GM19395 (cell line): Measurements from ENCODE around the gene NAA25.
"Not testable (repeated sequence)": the region's sequence is repeated elsewhere in the genome, so short reads cannot be mapped to it uniquely, and the experiment has no call there.

Experiments used
- ATAC-seq: cut with Tn5 transposase; IDR thresholded peaks from one replicate; pipeline ENCODE4 v1.9.1; 2021; ENCODE audit warnings: mild to moderate bottlenecking, moderate library complexity; ENCODE audit not compliant: unreplicated experiment

The NAA25 gene

DNA sequence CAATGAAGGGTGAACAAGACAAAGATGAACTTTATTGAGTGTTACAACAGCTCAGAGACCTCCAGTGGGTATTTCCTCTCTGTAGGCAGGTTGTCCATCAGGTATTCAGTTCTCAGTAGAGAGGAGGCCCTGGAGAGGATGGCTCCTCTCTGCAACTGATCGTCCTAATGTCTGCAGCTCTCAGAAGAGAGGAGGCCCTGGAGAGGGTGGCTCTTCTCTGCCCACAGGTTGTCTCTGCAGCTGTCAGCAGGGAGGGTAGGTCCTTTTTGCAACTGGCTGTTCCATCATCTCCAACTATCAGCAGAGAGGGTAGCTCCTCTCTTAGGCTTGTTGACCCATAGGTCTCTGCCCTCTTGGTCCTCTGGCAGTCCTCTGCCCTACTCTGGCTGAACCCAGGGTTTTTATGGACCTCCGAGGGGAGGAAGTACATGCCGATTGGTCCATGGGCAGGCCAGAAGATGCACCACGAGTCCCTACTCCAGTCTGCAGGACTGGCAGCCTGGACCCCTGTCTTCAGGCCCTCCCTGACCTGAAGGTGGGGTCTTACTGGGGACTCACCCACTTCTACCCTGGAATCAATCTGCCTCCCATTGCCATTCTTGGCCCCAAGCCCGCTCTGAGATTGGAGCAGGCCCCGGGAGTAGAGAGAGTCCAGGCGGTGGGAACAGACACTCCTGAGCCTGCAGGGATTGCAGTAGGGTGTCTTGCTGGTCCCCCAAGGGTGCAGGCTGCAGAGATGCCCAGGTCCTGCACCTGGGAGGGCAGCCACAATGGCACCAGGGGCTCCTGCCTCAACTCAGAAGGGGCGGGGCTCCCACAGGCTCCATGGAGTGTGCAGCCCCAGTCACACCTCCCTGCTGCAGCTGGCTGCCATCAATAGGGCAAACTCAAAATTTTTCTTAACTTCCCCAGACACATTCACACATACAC lies 97.9 kb downstream of the NAA25 start:
- no peak for ATAC-seq

- not testable (repeated sequence) for ATAC-seq
Measured at GRCh38 chr12:112009596-112009995, 99.0 kb downstream of the NAA25 start.

DNA sequence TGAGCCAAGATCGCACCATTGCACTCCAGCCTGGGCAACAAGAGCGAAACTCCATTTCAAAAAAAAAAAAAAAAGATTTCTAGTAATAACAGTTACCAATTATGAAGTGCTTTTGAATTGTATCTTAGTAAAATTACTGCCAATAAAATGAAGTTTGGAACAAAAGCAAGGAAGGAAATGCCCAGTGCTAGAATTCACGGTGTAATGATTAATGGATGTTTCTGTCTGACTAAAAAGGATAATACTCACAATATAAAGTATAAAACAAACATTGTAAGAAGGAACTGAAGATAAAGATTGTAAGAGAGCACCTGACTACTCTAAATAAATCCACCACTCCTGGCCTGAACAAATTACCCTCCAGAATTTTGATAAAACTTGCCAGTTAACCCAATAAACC lies 99.7 kb downstream of the NAA25 start:
- ATAC-seq, result no peak

- no peak for ATAC-seq
Measured at GRCh38 chr12:112007945-112008344, 100.6 kb downstream of the NAA25 start.

- ATAC-seq, result no peak
Measured at GRCh38 chr12:112005419-112006395, 102.9 kb downstream of the NAA25 start.

GRCh38 chr12:112004041-112004440 lies 104.5 kb downstream of the NAA25 start:
- no peak for ATAC-seq

- ATAC-seq, result no peak
Measured at GRCh38 chr12:112001576-112001975, 107.0 kb downstream of the NAA25 start.

GRCh38 chr12:112000820-112001219 lies 107.8 kb downstream of the NAA25 start:
- ATAC-seq, result no peak

- not testable (repeated sequence) for ATAC-seq
Measured at GRCh38 chr12:111999129-111999528, 109.5 kb downstream of the NAA25 start.

DNA sequence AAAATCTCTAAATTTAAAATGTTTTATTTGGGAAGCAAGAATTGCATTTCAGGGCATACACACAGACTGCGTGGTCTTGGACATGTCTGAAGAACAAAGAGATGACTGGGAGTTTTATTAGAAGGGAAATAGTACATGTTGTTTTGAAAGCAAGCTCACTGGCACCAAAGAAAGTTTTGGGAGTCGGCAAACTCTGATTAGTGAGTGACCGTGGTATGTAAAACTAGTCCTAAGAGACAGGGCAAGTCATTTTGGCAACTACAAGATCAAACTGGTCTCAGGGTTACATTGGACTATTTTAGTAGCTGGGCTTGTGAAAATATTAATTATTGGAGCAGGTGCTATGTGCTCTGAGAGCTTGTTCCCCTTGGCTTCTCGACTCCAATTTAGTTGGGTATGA lies 110.6 kb downstream of the NAA25 start:
- no peak for ATAC-seq

DNA sequence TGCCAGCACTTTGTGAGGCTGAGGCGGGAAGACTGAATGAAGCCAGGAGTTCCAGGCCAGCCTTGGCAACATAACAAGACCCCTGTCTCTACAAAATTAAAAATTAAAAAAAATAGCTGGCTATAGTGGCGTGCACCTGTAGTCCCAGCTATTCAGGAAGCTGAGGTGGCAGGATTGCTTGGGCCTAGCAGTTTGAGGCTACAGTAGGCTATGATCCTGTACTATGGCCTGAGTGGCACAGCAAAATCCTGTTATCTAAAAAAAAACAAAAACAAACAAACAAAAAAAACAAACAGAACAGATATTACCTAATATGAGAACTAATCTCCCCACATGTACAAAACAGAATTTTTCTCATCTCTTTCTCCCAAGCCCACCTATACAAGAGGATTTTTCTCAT lies 111.3 kb downstream of the NAA25 start:
- ATAC-seq, result no peak

DNA sequence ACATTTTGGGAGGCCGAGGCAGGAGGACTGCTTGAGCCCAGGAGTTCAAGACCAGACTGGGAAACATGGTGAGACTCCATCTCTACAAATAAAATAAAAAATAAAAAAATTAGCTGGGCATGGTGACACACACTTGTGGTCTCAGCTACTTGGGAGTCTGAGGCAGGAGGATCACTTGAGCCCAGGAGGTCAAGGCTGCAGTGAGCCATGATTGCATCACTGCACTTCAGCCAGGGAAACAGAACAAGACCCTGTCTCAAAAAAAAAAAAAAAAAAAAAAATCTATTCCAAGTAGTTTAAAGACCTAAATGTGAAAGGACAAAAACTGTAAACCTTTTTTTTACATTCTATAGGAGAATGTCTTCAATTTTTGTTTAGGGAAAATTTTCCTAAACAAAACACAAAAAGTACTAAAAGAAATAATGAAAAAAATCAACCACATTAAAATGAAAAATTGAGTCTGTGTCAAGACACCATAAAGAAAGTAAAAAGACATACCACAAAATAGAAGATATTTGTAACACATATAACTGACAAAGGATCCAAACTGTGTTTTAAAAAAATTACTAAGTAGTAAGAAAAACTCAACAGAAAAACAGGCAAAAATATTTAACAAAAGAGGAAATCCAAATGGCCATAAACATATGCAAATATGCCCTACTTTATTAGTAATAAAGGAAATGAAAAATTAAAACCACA lies 112.7 kb downstream of the NAA25 start:
- ATAC-seq, result no peak

DNA sequence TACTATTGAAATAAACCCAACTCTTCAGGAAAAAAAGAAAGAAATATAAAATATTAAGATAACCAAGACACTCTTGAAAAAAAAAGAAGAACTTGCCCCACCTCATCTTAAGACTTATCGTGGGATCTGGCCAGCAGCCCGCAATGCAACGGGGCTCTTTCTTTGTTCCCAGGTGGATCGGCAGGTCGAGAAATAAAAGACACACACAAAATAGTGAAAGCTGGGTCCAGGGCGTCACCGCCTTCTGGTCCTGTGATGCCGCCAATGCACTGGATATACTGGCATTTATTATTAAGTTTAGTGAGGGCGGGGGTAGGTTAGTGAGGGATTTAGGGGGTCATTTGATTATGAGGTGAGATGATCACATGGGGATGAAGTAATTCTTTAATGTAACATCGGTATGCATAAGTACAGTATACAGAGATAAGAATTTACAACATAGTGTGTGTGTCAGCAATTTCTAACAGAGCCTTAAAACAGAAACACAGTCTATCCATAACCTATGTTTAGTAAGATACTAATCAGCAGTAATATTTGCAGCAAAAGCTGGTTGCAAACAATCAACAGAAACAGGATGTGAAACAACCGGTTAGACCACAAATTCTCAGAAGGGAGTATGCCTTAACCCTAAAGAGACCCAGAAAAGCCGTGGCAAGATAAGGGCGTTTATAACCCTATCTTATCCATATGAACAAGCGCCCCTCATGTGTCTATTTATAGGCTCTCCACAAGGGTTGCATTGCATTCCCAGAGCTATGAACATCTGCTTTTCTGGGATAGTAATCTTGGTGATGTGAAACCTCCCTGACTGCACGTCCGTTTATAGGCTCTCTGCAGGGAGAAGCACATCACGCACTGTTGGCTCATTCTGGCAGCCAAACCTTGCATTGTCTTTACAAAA lies 114.1 kb downstream of the NAA25 start:
- ATAC-seq, result not testable (repeated sequence)

DNA sequence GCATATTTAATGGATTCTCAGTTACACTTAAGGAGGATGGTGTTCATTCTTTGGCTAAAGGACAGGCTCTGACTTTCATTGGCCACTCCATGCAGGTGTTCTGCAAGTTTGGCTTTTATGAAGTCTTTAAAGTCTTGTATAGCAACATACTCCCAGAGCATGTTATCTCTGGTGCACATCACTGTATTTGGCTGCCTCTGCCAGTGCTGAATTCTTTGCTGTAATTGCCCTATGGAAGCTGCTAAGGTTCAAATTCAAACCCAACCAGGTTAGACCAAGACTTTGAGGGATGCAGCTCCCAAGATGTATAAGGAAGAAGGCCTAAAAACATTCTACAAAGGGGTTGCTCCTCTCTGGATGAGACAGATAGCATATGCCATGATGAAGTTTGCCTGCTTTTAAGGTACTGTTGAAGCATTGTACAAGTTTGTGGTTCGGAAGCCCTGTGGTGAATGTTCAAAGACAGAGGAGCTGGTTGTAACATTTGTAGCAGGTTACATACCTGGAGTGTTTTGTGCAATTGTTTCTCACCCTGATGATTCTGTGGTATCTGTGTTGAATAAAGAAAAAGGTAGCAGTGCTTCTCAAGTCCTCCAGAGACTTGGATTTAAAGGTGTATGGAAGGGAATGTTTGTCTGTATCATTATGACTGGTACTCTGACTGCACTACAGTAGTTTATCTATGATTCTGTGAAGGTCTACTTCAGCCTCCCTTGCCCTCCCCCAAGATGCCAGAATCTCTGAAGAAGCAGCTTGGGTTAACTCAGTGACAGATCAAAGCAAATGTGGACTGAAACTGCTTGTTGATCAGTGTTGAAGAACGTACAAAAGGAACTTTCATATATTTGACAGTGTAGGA lies 115.1 kb downstream of the NAA25 start:
- no peak for ATAC-seq

GRCh38 chr12:111992464-111992863 lies 116.1 kb downstream of the NAA25 start:
- ATAC-seq, result no peak

- no peak for ATAC-seq
Measured at GRCh38 chr12:111991946-111992345, 116.6 kb downstream of the NAA25 start.

DNA sequence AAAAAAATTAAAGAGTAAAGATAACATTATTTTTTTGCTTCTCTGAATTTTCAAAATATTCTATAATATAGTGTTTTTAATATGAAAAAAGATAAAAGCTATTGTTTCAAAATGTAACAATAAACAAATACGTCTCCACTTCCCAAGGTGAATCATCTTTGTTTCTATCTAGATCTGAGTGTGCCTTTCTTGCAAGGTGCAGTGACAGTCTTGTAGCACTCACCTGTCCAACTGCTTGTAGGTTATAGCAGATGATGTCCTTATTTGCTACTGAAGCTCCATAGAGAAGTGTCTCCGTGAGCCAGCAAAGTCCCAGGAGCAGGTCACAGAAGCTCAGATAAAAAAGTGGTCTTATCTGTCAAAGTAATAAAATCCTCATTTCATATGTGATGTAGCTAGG lies 117.0 kb downstream of the NAA25 start:
- no peak for ATAC-seq

DNA sequence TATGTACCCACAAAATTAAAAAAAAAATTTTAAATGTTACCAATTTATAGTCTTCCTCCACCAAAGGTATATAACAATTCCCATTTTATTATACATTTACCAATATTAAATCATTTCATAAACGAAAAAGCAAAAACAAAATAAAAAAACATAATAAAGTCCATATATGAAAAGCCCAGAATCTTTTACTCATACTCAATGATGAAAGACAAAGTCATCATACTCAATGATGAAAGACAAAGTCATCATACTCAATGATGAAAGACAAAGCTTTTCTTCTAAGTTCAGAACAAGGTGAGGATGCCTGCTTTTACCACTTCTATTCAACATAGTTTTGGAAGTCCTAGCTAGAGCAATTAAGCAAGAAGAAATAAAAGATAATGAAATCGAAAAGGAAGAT lies 123.8 kb downstream of the NAA25 start:
- ATAC-seq, result no peak

- no peak for ATAC-seq
Measured at GRCh38 chr12:111981987-111982386, 126.6 kb downstream of the NAA25 start.
